Uterus (tissue), 4 donors: ENCODE measurements around the gene RTF2. TPM values are rescaled to one million over a fixed set of nuclear protein-coding genes. Genes with fewer than 3 reads are reported as not detected.

Source experiments
- DNase-seq, 2 donors: peaks; one replicate each; pipeline ENCODE4 v3.0.0-alpha.2; 2019 to 2020
- H3K27ac ChIP-seq, 2 donors: fragments of 200-600 bp; sonication (generic); 1 replicate in 1 of 2; 2 replicates in 1 of 2; pipeline ENCODE4 v1.5.1; 2016 to 2018
- H3K27me3 ChIP-seq, 2 donors: fragments of 200-600 bp; sonication (generic); one replicate each; pipeline ENCODE4 v1.5.1; 2018 to 2019; ENCODE audit warnings: control low read depth in 1 of 2
- H3K36me3 ChIP-seq, 2 donors: fragments of 200-600 bp; sonication (generic); one replicate each; pipeline ENCODE4 v1.5.1; 2019; ENCODE audit warnings: control low read depth in 1 of 2
- H3K4me1 ChIP-seq, 2 donors: fragments of 200-600 bp; sonication (generic); one replicate each; pipeline ENCODE4 v1.5.1; 2018 to 2019; ENCODE audit warnings: control low read depth in 1 of 2
- H3K4me3 ChIP-seq, 2 donors: fragments of 200-600 bp; sonication (generic); 1 replicate in 1 of 2; 2 replicates in 1 of 2; pipeline ENCODE4 v1.5.1; 2018 to 2019; ENCODE audit warnings: mild to moderate bottlenecking in 1 of 2
- H3K9me3 ChIP-seq, 2 donors: fragments of 200-600 bp; sonication (generic); one replicate each; pipeline ENCODE4 v1.5.1; 2019; ENCODE audit warnings: control low read depth in 1 of 2
- POLR2A ChIP-seq, 2 donors: fragments of 450-650 bp; IDR thresholded peaks; one replicate each; pipeline ENCODE4 v1.6.1; 2016; ENCODE audit warnings: antibody characterized with exemption in 2 of 2, mild to moderate bottlenecking in 1 of 2, moderate library complexity in 1 of 2
- intact Hi-C: fragments of 100-400 bp; cut with DNase I; formaldehyde crosslinking; loops from one replicate; pipeline ENCODE4 v1.15.1; 2023; ENCODE audit warnings: low total_unique reads
- total RNA-seq, 4 donors: library from RNA; depleted of rRNA in 3 of 4; stranded (reverse); fragments of >200 nt in 3 of 4; gene quantifications; one replicate each; pipeline versions ENCODE4 v1.1.0 to v1.2.4, GENCODE V29; 2014 to 2023
- TF ChIP-seq, protein P1 (sequence below), 4 experiments: fragments of 200-600 bp in 2 of 4; fragments of 450-650 bp in 2 of 4; sonication (generic) in 2 of 4; IDR thresholded peaks; one replicate each; pipeline ENCODE4 v1.5.1; 2016 to 2019; ENCODE audit warnings: antibody characterized with exemption in 4 of 4, mild to moderate bottlenecking in 2 of 4, moderate library complexity in 1 of 4
- donor health status: DM: yes; HTN: yes; CAD: no.

RTF2 gene
- total RNA-seq, 4 donors from 2014 or later, result 27.4 to 86.6 (median 69.6) TPM

GRCh38 chr20:56442389-56443365 is 25.8 kb upstream of the RTF2 start:
- DNase-seq, result no peak
- intact Hi-C loops, result no loop called here
- TF ChIP-seq, protein P1, sequence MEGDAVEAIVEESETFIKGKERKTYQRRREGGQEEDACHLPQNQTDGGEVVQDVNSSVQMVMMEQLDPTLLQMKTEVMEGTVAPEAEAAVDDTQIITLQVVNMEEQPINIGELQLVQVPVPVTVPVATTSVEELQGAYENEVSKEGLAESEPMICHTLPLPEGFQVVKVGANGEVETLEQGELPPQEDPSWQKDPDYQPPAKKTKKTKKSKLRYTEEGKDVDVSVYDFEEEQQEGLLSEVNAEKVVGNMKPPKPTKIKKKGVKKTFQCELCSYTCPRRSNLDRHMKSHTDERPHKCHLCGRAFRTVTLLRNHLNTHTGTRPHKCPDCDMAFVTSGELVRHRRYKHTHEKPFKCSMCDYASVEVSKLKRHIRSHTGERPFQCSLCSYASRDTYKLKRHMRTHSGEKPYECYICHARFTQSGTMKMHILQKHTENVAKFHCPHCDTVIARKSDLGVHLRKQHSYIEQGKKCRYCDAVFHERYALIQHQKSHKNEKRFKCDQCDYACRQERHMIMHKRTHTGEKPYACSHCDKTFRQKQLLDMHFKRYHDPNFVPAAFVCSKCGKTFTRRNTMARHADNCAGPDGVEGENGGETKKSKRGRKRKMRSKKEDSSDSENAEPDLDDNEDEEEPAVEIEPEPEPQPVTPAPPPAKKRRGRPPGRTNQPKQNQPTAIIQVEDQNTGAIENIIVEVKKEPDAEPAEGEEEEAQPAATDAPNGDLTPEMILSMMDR (IDR thresholded peaks at IDR 0.05), result no peak
- TF ChIP-seq POLR2A (IDR thresholded peaks at IDR 0.05), result no peak

GRCh38 chr20:56443654-56444540 is 24.5 kb upstream of the RTF2 start:
- Histone ChIP-seq H3K27me3 (no peaks in the 10 kb centered on the region), H3K36me3 (no peaks in the 10 kb centered on the region), H3K4me3 (no peak overlapping the region), H3K4me1 (no peaks in the 10 kb centered on the region), H3K27ac (no peak overlapping the region), H3K9me3 (no peaks in the 10 kb centered on the region)
- intact Hi-C loops, result no loop called here
- DNase-seq, result no peak
- TF ChIP-seq, protein P1 (IDR thresholded peaks at IDR 0.05), result no peak
- TF ChIP-seq POLR2A (IDR thresholded peaks at IDR 0.05), result no peak

More at GRCh38 chr20:56442389-56443365, 25.8 kb upstream of the RTF2 start:
- Histone ChIP-seq H3K9me3 (no peaks in the 10 kb centered on the region), H3K27me3 (no peaks in the 10 kb centered on the region), H3K4me1 (no peaks in the 10 kb centered on the region), H3K27ac (no peak overlapping the region), H3K4me3 (no peak overlapping the region), H3K36me3 (no peaks in the 10 kb centered on the region)

DNA sequence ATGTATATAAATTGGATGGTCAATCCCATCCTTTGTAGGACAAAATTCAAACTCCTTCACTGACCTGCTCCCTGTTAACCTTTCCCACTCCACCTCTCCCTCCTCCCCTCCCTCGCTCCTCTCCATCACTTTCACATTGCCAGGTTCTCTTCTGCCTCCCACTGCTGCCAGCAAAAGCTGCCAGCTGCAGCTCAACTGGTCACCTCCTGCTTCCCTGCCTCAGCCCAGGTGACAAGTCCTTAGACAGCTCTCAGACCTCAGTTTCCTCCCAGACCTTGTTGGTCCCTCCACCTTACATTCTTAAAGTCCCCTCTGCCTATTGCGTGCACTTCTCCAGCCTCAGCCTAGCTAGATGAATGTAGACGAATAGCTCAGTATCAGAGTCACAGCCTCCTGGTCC is 23.3 kb upstream of the RTF2 start:
- H3K4me1 ChIP-seq, result no peaks in the 10 kb centered on the region
- no peaks in the 10 kb centered on the region for H3K36me3 ChIP-seq
- H3K9me3 ChIP-seq, result no peaks in the 10 kb centered on the region
- TF ChIP-seq POLR2A (IDR thresholded peaks at IDR 0.05), result no peak
- TF ChIP-seq, protein P1 (IDR thresholded peaks at IDR 0.05), result no peak
- no peak overlapping the region for H3K27ac ChIP-seq
- intact Hi-C loops, result no loop called here
- no peaks in the 10 kb centered on the region for H3K27me3 ChIP-seq
- no peak overlapping the region for H3K4me3 ChIP-seq
- no peak for DNase-seq

DNA sequence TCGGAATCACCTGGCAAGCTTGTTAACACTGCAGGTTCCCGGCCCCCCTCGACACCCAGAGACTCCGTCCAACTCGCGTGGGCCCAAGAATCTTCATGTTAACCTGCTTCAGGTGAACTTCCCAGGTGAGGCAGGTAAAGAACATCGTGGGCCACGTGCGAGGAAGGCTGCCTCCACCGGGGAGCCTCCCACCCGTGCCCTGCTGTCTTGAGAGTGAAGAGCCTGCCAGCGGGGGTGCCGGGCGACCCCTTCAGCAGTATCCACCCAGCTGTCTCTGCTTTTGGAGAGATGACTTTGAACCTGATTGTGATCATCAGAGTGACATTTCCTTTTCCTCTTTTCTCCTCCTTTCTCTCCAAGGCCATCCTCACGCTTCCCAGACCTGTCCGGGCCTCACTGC is 22.9 kb upstream of the RTF2 start:
- Histone ChIP-seq H3K27ac (no peak overlapping the region), H3K36me3 (no peaks in the 10 kb centered on the region), H3K4me3 (no peak overlapping the region), H3K27me3 (no peaks in the 10 kb centered on the region), H3K4me1 (no peaks in the 10 kb centered on the region), H3K9me3 (no peaks in the 10 kb centered on the region)
- no peak for TF ChIP-seq POLR2A (IDR thresholded peaks at IDR 0.05)
- TF ChIP-seq, protein P1 (IDR thresholded peaks at IDR 0.05), result no peak
- intact Hi-C loops, result no loop called here
- DNase-seq, result no peak
